GM13977 (cell line): Measurements from ENCODE around the gene SLC25A19.
"Not testable (repeated sequence)": the region's sequence is repeated elsewhere in the genome, so short reads cannot be mapped to it uniquely, and the experiment has no call there.

Experiments used
- DNase-seq: peaks from one replicate; pipeline ENCODE4 v3.0.0; 2012; ENCODE audit warnings: low spot score
- CTCF ChIP-seq: IDR thresholded peaks from 2 replicates; pipeline ENCODE4 v1.5.1; 2012; ENCODE audit warnings: mild to moderate bottlenecking, control low read depth; ENCODE audit not compliant: insufficient read depth; ENCODE audit errors: extremely low read depth, missing control alignments
- in situ Hi-C: fragments of 300-500 bp; cut with MboI; formaldehyde crosslinking; loops from one replicate; pipeline ENCODE4 v1.12.0; 2022; ENCODE audit warnings: low sequenced_read_pairs, low pct_unique_long_range_greater_than_20kb, mixed read lengths, inconsistent platforms; ENCODE audit not compliant: unreplicated experiment

The SLC25A19 gene

DNA sequence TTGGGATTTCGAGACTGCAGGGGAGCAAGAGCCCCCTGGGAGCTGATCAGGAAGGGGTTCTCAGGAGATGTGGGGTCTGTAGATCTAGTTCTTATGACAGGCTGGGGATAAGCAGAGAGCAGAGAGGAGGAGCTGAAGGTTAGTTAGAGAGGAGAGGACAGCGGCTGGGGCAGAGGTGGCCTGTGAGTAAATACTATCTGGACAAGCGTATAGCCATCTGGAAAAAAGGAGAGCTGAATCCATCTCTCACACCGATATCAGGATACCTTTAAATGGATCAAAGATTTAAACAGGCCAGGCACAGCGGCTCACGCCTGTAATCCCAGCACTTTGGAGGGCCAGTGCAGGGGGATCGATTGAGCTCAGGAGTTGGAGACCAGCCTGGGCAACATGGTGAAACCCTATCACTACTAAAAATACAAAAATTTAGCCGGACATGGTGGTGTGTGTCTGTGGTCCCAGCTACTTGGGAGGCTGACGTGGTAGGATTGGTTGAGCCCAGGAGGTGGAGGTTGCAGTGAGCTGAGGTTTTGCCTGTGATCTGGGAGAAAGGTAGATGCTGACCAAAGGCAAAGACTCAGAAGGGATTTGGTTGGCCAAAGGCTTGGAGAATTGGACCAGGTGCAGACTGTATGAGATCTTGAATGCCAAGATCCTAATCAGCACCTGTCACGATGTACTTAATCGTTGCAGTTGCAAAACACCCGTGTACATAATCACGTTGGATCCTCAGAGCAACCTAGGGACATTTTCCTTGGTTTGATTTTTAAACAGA, 18.9 kb upstream of the SLC25A19 start:
- in situ Hi-C loops = no loop called here

GRCh38 chr17:75301502-75302206, 12.4 kb upstream of the SLC25A19 start:
- no peak for DNase-seq

More for the DNA sequence above, 18.9 kb upstream of the SLC25A19 start:
- TF ChIP-seq CTCF = no peak
- no peak for DNase-seq

GRCh38 chr17:75301049-75301448, 11.8 kb upstream of the SLC25A19 start:
- in situ Hi-C loops = no loop called here
- no peak for TF ChIP-seq CTCF
- DNase-seq = no peak

More at GRCh38 chr17:75301502-75302206, 12.4 kb upstream of the SLC25A19 start:
- no peak for TF ChIP-seq CTCF
- in situ Hi-C loops = no loop called here

GRCh38 chr17:75300280-75300679, 11.0 kb upstream of the SLC25A19 start:
- no peak for DNase-seq
- no peak for TF ChIP-seq CTCF
- in situ Hi-C loops = no loop called here

GRCh38 chr17:75295201-75296158, 6.2 kb upstream of the SLC25A19 start:
- no peak for TF ChIP-seq CTCF
- in situ Hi-C loops = no loop called here
- DNase-seq = peak; percentile 73

GRCh38 chr17:75292810-75293448, 3.7 kb upstream of the SLC25A19 start:
- DNase-seq, in situ Hi-C loops: not testable (repeated sequence)
